T-cell (primary cell): ENCODE measurements around the gene MIB1. TPM values are rescaled to one million over a fixed set of nuclear protein-coding genes. Genes with fewer than 3 reads are reported as not detected.
"Not testable (repeated sequence)": the region's sequence is repeated elsewhere in the genome, so short reads cannot be mapped to it uniquely, and the experiment has no call there.

Experiments
- ATAC-seq, 4 experiments: fragments of 200-7000 bp in 3 of 4; fragments of 150-1000 bp in 1 of 4; cut with Tn5 transposase; replicated peaks in 1 of 4; 1 replicate in 3 of 4; 2 replicates in 1 of 4; pipeline ENCODE4 v1.10.0; 2021; ENCODE audit warnings: moderate library complexity in 3 of 4, mild to moderate bottlenecking in 2 of 4, moderate number of reproducible peaks in 1 of 4
- CTCF ChIA-PET, 2 donors: fragments of 300-600 bp; sonication (Branson Sonifier 250); formaldehyde crosslinking; loops; one replicate each; lab custom pipeline; 2022; ENCODE audit warnings: antibody characterized with exemption in 2 of 2; lab: Charles Lee
- POLR2A ChIA-PET, 2 donors: fragments of 300-600 bp; sonication (Branson Sonifier 250); formaldehyde crosslinking; loops; one replicate each; lab custom pipeline; 2022; ENCODE audit warnings: antibody characterized with exemption in 2 of 2; lab: Charles Lee
- DNase-seq, 35 experiments: peaks; one replicate each; pipeline versions ENCODE4 v3.0.0 to v3.0.0-alpha.2; 2013 to 2023
- H3K27ac ChIP-seq: one replicate; pipeline ENCODE4 v1.5.1; 2013; ENCODE audit warnings: low read length
- H3K27me3 ChIP-seq, 2 experiments: replicated peaks in 1 of 2; 1 replicate in 1 of 2; 2 replicates in 1 of 2; pipeline versions ENCODE4 v1.6.1 to v1.7.0; 2013; ENCODE audit warnings: low read length in 1 of 2, mixed read lengths in 1 of 2; ENCODE audit not compliant: control insufficient read depth in 2 of 2, insufficient read depth in 2 of 2; ENCODE audit errors: extremely low read depth in 1 of 2
- H3K36me3 ChIP-seq, 2 donors: 1 replicate in 1 of 2; 2 replicates in 1 of 2; pipeline versions ENCODE4 v1.6.1 to v1.7.0; 2013; ENCODE audit warnings: low read length in 1 of 2; ENCODE audit not compliant: control insufficient read depth in 2 of 2, insufficient read depth in 1 of 2; ENCODE audit errors: extremely low read depth in 1 of 2
- H3K4me1 ChIP-seq, 2 experiments: 1 replicate in 1 of 2; 2 replicates in 1 of 2; pipeline versions ENCODE4 v1.6.1 to v1.7.0; 2013; ENCODE audit warnings: low read length in 2 of 2, mixed read lengths in 1 of 2; ENCODE audit not compliant: insufficient read depth in 2 of 2, control insufficient read depth in 1 of 2; ENCODE audit errors: extremely low read depth in 1 of 2
- H3K4me3 ChIP-seq, 2 donors: 1 replicate in 1 of 2; 2 replicates in 1 of 2; pipeline versions ENCODE4 v1.5.1 to v1.7.0; 2013; ENCODE audit warnings: mild to moderate bottlenecking in 2 of 2, low read length in 1 of 2, moderate library complexity in 1 of 2; ENCODE audit not compliant: control insufficient read depth in 1 of 2; ENCODE audit errors: extremely low read depth in 1 of 2
- H3K9me3 ChIP-seq: 2 replicates; pipeline ENCODE4 v1.7.0; 2013
- H3K27ac Mint-ChIP-seq, 2 donors: one replicate each; pipeline ENCODE4 v1.8.0; 2020 to 2021; ENCODE audit warnings: mild to moderate bottlenecking in 2 of 2, mixed read lengths in 2 of 2
- H3K27me3 Mint-ChIP-seq, 2 donors: one replicate each; pipeline ENCODE4 v1.8.0; 2021 to 2022; ENCODE audit warnings: mixed read lengths in 2 of 2
- H3K36me3 Mint-ChIP-seq: one replicate; pipeline ENCODE4 v1.8.0; 2021; ENCODE audit warnings: mixed read lengths
- H3K4me1 Mint-ChIP-seq, 3 donors: one replicate each; pipeline ENCODE4 v1.8.0; 2020 to 2022; ENCODE audit warnings: mixed read lengths in 3 of 3, mild to moderate bottlenecking in 1 of 3
- H3K4me3 Mint-ChIP-seq, 3 donors: one replicate each; pipeline ENCODE4 v1.8.0; 2020 to 2022; ENCODE audit warnings: mild to moderate bottlenecking in 3 of 3, mixed read lengths in 3 of 3, moderate library complexity in 3 of 3
- H3K9me3 Mint-ChIP-seq, 3 donors: one replicate each; pipeline ENCODE4 v1.8.0; 2020 to 2022; ENCODE audit warnings: mixed read lengths in 3 of 3
- WGBS: methylation state at CpG from one replicate; pipeline ENCODE4 v1.1.5; 2013; ENCODE audit warnings: missing lambda C conversion rate; ENCODE audit not compliant: insufficient coverage; 5-methylcytosine and 5-hydroxymethylcytosine counted together
- total RNA-seq, 35 experiments: library from RNA in 6 of 35; stranded (reverse) in 6 of 35; fragments of 120-200 nt in 1 of 35; gene quantifications; one replicate each; pipeline versions ENCODE4 v1.2.1 to v1.2.4 and lab custom pipeline; 2013 to 2026

Gene MIB1
- total RNA-seq, 5 donors from 2014 or later (not counting 1 experiment from before 2014, with no cell fraction given): 23.5 to 46.1 (median 34.3) TPM

DNA sequence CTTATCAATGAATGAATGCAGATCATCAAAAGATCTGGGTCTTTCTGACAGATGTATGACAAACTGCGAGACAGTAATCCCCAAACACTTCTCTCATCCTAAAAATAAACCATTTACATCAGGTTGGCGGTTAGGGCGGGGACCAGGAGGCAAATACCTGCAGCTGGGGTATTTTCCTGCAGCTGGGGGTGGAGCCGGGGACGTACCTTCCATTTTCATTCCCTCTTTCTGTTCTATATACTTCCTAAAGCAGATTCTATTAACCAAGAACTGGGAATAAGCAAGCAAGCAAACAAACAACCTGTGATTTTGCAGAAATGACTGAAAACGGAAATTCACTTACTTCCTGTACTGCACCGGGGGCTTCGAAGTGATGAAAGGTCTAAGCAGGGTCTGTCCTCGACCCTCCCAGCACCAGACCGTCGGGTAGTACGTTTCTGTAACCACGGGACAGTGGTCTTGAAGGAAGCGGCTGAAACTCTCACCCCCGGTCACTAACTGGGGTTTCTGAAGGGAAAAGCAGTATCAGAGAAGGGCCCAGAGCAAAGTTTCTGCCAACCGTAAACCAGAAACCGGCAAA, 37.3 kb upstream of the MIB1 start:
- ATAC-seq (no peak), DNase-seq (peak in 8 of 35 experiments; percentile 3 to 43 (median 14))
- H3K36me3 Mint-ChIP-seq: peaks cover 20% of the 10 kb centered on the region
- peaks cover 3 to 14% of the 10 kb centered on the region in 2 experiments for H3K4me1 ChIP-seq
- ChIA-PET POLR2A (no interaction called here), CTCF (interaction anchor here (0.7 to 1.0 kb wide), 2 partner anchors 19 to 102 kb away, joined by 3 read pairs; no protein-coding TSS in a partner anchor)
- H3K9me3 Mint-ChIP-seq: no peaks in the 10 kb centered on the region
- H3K4me1 Mint-ChIP-seq: peaks cover 18 to 27% (median 25%) of the 10 kb centered on the region in 3 donors
- no peaks in the 10 kb centered on the region for H3K27me3 ChIP-seq
- 0% methylated on average over 7 of the region's 17 CpGs for WGBS
- no peaks in the 10 kb centered on the region for H3K9me3 ChIP-seq
- peak overlapping the region; percentile 84 for H3K27ac ChIP-seq
- peaks cover 12 to 18% of the 10 kb centered on the region in 2 donors for H3K36me3 ChIP-seq
- H3K4me3 ChIP-seq: peak overlapping the region; percentile 84 to 98
- H3K27ac Mint-ChIP-seq: peak overlapping the region; percentile 92 to 95
- peak overlapping the region; percentile 91 to 97 (median 97) for H3K4me3 Mint-ChIP-seq
- no peaks in the 10 kb centered on the region for H3K27me3 Mint-ChIP-seq

DNA sequence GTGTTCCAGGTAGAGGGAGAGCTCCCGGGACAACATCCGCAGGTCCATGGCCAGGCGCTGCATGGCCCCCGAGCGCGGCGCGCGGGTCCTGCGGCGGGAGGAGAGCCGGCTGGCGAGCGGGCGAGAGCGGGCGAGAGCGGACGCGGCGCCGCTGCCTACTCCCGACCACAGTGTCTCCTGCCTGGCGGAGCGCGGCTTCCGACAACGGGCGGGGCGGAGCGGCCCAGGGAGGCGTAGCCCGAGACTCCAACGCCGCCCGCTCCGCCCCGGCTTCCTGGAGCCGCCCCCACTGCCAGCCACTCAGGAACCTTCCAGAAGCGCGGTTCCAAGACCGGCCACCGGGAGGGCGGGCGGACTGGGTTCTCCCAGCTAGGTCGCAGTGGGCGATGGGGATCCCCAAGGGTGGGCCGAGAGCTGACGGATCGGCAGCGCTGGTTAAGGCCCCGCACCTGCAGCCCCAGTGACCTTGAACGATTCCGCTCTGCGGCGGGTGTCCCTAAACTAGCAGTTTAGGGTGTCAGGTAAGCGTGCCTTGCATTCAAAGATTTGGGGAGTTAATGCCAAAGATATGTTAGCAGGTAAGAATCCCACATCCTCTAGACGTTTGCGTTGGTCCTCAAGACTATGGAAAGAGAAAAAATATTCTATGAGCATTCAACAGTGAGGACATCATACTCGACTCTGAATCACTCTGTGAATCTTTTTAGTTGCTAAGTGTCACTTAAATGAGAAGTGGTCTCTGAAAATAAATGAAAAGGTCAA, 35.8 kb upstream of the MIB1 start, which contains the start of gene ABHD3:
Gene ABHD3, minus strand, starts transcription at position 172 of the 762 bp plus-strand sequence. Its CDS starts 109 bp downstream, at position 63.
- peaks cover 4 to 15% of the 10 kb centered on the region in 2 donors for H3K36me3 ChIP-seq
- H3K4me3 ChIP-seq: peak within 1 kb of the TSS; percentile 84 to 98
- Mint-ChIP-seq H3K27me3 (no peaks in the 10 kb centered on the region), H3K9me3 (no peaks in the 10 kb centered on the region), H3K4me1 (peaks cover 23 to 32% (median 31%) of the 10 kb centered on the region in 3 donors), H3K4me3 (peak within 1 kb of the TSS; percentile 91 to 97 (median 97)), H3K27ac (peak within 1 kb of the TSS; percentile 92 to 95), H3K36me3 (peaks cover 13% of the 10 kb centered on the region)
- ATAC-seq (peak; percentile 93 to 98 (median 96)), DNase-seq (peak; percentile 82 to 96 (median 89))
- H3K27me3 ChIP-seq: no peaks in the 10 kb centered on the region
- H3K9me3 ChIP-seq: no peaks in the 10 kb centered on the region
- ChIA-PET CTCF (interaction anchor here (1.0 to 1.6 kb wide), 3 partner anchors 36 to 104 kb away, joined by 3 to 6 read pairs (median 6); partner anchors contain the start of genes ESCO1 (in 1 of the 2), MIB1 (in 1 of the 2) and SNRPD1 (in 1 of the 2)), POLR2A (interaction anchor here (0.6 to 1.5 kb wide), 4 partner anchors 15 to 104 kb away, joined by 3 to 10 read pairs (median 4); partner anchors contain the start of genes ESCO1 (in 1 of the 2) and MIB1 (in 1 of the 2))
- under 1% methylated on average over 52 of the region's 60 CpGs for WGBS
- H3K27ac ChIP-seq: peak within 1 kb of the TSS; percentile 84
- H3K4me1 ChIP-seq: peaks cover 3 to 18% of the 10 kb centered on the region in 2 experiments

DNA sequence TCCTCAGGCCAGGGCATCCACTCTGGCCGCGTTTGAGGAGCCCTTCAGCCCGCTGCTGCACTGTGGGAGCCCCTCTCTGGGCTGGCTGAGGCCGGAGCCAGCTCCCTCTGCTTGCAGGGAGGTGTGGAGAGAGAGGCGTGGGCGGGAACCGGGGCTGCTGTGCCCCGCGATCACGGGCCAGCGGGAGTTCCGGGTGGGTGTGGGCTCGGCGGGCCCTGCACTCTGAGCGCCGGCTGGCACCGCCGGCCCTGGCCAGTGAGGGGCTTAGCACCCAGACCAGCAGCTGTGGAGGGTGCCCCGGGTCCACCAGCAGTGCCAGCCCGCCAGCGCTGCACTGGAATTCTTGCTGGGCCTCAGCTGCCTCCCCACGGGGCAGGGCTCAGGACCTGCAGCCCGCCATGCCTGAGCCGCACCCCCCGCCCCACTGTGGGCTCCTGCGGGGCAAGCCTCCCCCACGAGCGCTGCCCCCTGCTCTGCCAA, 34.2 kb upstream of the MIB1 start:
- H3K4me3 ChIP-seq: no peak overlapping the region
- no peak overlapping the region for H3K4me3 Mint-ChIP-seq
- ChIA-PET CTCF (no interaction called here), POLR2A (no interaction called here)
- H3K9me3 ChIP-seq: no peaks in the 10 kb centered on the region
- ATAC-seq (no peak), DNase-seq (no peak)
- no peaks in the 10 kb centered on the region for H3K27me3 Mint-ChIP-seq
- H3K9me3 Mint-ChIP-seq: no peaks in the 10 kb centered on the region
- H3K27ac Mint-ChIP-seq: no peak overlapping the region
- whole genome bisulfite sequencing: 92% methylated on average over 28 of the region's 28 CpGs
- H3K4me1 Mint-ChIP-seq: peaks cover 23 to 32% (median 31%) of the 10 kb centered on the region in 3 donors
- peaks cover 9% of the 10 kb centered on the region for H3K36me3 Mint-ChIP-seq
- H3K27ac ChIP-seq: no peak overlapping the region
- H3K27me3 ChIP-seq: no peaks in the 10 kb centered on the region
- H3K4me1 ChIP-seq: peaks cover 3 to 18% of the 10 kb centered on the region in 2 experiments
- H3K36me3 ChIP-seq: peaks cover 4 to 9% of the 10 kb centered on the region in 2 donors

DNA sequence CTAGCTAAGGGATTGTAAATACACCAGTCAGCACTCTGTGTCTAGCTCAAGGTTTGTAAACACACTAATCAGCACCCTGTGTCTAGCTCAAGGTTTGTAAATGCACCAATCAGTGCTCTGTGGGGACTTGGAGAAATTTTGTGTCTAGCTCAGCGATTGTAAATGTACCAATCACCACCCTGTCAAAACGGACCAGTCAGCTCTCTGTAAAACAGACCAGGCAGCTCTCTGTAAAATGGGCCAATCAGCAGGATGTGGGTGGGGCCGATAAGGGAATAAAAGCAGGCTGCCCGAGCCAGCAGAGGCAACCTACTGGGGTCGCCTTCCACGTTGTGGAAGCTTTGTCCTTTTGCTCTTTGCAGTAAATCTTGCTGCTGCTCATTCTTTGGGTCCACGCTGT, 33.5 kb upstream of the MIB1 start:
- H3K27ac Mint-ChIP-seq, H3K4me3 Mint-ChIP-seq, ATAC-seq, H3K9me3 ChIP-seq, DNase-seq, H3K27ac ChIP-seq, H3K27me3 Mint-ChIP-seq, H3K36me3 ChIP-seq, POLR2A ChIA-PET, H3K4me3 ChIP-seq, H3K36me3 Mint-ChIP-seq, H3K27me3 ChIP-seq, H3K9me3 Mint-ChIP-seq: not testable (repeated sequence)
- CTCF ChIA-PET: interaction anchor here in 1 of 2 donors (0.6 to 1.1 kb wide), 2 partner anchors 33 to 42 kb away, joined by 3 to 4 read pairs; partner anchors contain the start of gene MIB1
- H3K4me1 ChIP-seq: peaks cover 3 to 18% of the 10 kb centered on the region in 2 experiments
- peaks cover 23 to 32% (median 29%) of the 10 kb centered on the region in 3 donors for H3K4me1 Mint-ChIP-seq
- 86% methylated on average over 7 of the region's 7 CpGs for WGBS

DNA sequence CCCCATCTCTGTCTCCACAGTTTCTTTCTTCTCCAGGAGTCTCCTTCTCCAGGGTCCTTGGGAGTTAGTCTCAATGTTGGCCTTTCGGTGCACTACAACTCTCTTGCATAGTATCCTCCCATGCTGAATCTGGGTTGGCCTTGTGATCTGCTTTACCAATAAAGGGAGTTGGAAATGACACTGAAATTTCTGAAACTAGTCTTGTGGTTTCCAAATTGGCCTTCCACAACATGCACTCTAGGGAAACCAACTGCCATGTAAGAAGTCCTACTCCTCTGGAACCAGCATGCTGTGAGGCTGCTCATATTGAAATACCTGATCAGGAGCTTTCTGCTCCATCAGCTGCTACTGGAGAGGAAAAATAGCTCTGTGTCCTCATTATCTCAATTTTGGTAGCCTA, 26.1 kb upstream of the MIB1 start:
- peaks cover 8% of the 10 kb centered on the region for H3K36me3 Mint-ChIP-seq
- ATAC-seq: no peak
- peaks cover 0 to 20% (median 8%) of the 10 kb centered on the region in 3 donors for H3K9me3 Mint-ChIP-seq
- ChIA-PET CTCF (no interaction called here), POLR2A (no interaction called here)
- no peak for DNase-seq
- H3K27me3 Mint-ChIP-seq: no peaks in the 10 kb centered on the region
- no peak overlapping the region for H3K4me3 Mint-ChIP-seq
- no peaks in the 10 kb centered on the region for H3K27me3 ChIP-seq
- H3K4me3 ChIP-seq: no peak overlapping the region
- H3K4me1 Mint-ChIP-seq: peaks cover 2% of the 10 kb centered on the region in 3 donors
- H3K4me1 ChIP-seq: peaks cover 0 to under 1% of the 10 kb centered on the region in 2 experiments
- no peaks in the 10 kb centered on the region for H3K36me3 ChIP-seq
- no peaks in the 10 kb centered on the region for H3K9me3 ChIP-seq
- no peak overlapping the region for H3K27ac Mint-ChIP-seq
- no peak overlapping the region for H3K27ac ChIP-seq
- no CpG with 5 or more reads among the region's 1 CpG for WGBS

DNA sequence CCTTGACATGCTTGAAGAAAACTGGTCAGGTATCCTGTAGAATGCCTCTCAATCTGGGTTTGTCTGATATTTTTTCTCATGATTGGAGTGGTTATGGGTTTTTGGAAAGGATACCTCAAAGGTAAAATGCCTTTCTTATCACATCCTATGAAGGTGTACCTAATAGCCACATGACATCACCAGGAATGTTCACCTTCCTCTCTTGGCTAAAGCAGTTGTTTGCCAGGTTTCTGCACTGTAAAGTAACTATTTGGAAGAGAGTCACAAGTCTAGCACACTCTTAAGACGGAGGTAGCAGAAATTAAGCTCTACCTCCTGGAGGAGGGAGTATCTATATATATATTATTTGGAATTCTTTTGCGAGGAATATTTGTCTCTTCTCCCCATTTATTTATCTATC, 17.9 kb upstream of the MIB1 start:
- Mint-ChIP-seq H3K36me3 (no peaks in the 10 kb centered on the region), H3K27me3 (peaks cover 0 to 2% of the 10 kb centered on the region in 2 donors), H3K4me1 (no peaks in the 10 kb centered on the region), H3K27ac (no peak overlapping the region), H3K9me3 (peaks cover 0 to 3% (median under 1%) of the 10 kb centered on the region in 3 donors), H3K4me3 (no peak overlapping the region)
- CTCF ChIA-PET: no interaction called here
- H3K27ac ChIP-seq: no peak overlapping the region
- H3K9me3 ChIP-seq: no peaks in the 10 kb centered on the region
- DNase-seq (no peak), ATAC-seq (no peak)
- H3K4me3 ChIP-seq: no peak overlapping the region
- WGBS: no CpG with 5 or more reads among the region's 2 CpGs
- no peaks in the 10 kb centered on the region for H3K36me3 ChIP-seq
- POLR2A ChIA-PET: no interaction called here
- no peaks in the 10 kb centered on the region for H3K27me3 ChIP-seq
- H3K4me1 ChIP-seq: no peaks in the 10 kb centered on the region
